HG03103 (cell line): Measurements from ENCODE around the gene PTGER2.

ENCODE experiments used
- ATAC-seq: cut with Tn5 transposase; IDR thresholded peaks from one replicate; pipeline ENCODE4 v1.9.1; 2021; ENCODE audit warnings: low read depth; ENCODE audit not compliant: unreplicated experiment

The PTGER2 gene

GRCh38 chr14:52333823-52334657, 19.9 kb downstream of the PTGER2 start:
- no peak for ATAC-seq

- no peak for ATAC-seq
Measured at GRCh38 chr14:52336241-52336640, 22.1 kb downstream of the PTGER2 start.

GRCh38 chr14:52338051-52338681, 24.1 kb downstream of the PTGER2 start:
- no peak for ATAC-seq

GRCh38 chr14:52339262-52339661, 25.1 kb downstream of the PTGER2 start:
- ATAC-seq, result no peak

GRCh38 chr14:52342849-52343596, 28.9 kb downstream of the PTGER2 start:
- no peak for ATAC-seq

- no peak for ATAC-seq
Measured at GRCh38 chr14:52346778-52347177, 32.7 kb downstream of the PTGER2 start.

GRCh38 chr14:52348279-52348678, 34.2 kb downstream of the PTGER2 start:
- no peak for ATAC-seq

GRCh38 chr14:52348776-52349175, 34.7 kb downstream of the PTGER2 start:
- no peak for ATAC-seq

- ATAC-seq, result no peak
Measured at GRCh38 chr14:52349731-52350130, 35.6 kb downstream of the PTGER2 start.

- no peak for ATAC-seq
Measured at GRCh38 chr14:52350445-52350844, 36.3 kb downstream of the PTGER2 start.

- ATAC-seq, result no peak
Measured at GRCh38 chr14:52351233-52352060, 37.3 kb downstream of the PTGER2 start.

- no peak for ATAC-seq
Measured at GRCh38 chr14:52352061-52352491, 38.0 kb downstream of the PTGER2 start.

- ATAC-seq, result no peak
Measured at GRCh38 chr14:52352569-52352968, 38.5 kb downstream of the PTGER2 start.

GRCh38 chr14:52354242-52354641, 40.1 kb downstream of the PTGER2 start:
- ATAC-seq, result no peak

- ATAC-seq, result no peak
Measured at GRCh38 chr14:52355016-52355431, 40.9 kb downstream of the PTGER2 start.

- no peak for ATAC-seq
Measured at GRCh38 chr14:52355526-52355925, 41.4 kb downstream of the PTGER2 start.

GRCh38 chr14:52356025-52356424, 41.9 kb downstream of the PTGER2 start:
- no peak for ATAC-seq

- no peak for ATAC-seq
Measured at GRCh38 chr14:52360831-52361230, 46.7 kb downstream of the PTGER2 start.

- ATAC-seq, result no peak
Measured at GRCh38 chr14:52363041-52363704, 49.1 kb downstream of the PTGER2 start.

GRCh38 chr14:52363961-52364360, 49.8 kb downstream of the PTGER2 start:
- no peak for ATAC-seq
